HG02623 (cell line): Measurements from ENCODE around the gene ACTL7B.
"Not testable (repeated sequence)": the region's sequence is repeated elsewhere in the genome, so short reads cannot be mapped to it uniquely, and the experiment has no call there.

Source experiments
- ATAC-seq: cut with Tn5 transposase; IDR thresholded peaks from one replicate; pipeline ENCODE4 v1.9.1; 2021; ENCODE audit warnings: moderate library complexity; ENCODE audit not compliant: unreplicated experiment

Gene ACTL7B

GRCh38 chr9:108845947-108846346, 9.8 kb downstream of the ACTL7B start:
- no peak for ATAC-seq

- no peak for ATAC-seq
Measured at GRCh38 chr9:108845507-108845906, 10.3 kb downstream of the ACTL7B start.

GRCh38 chr9:108844856-108845255, 10.9 kb downstream of the ACTL7B start:
- no peak for ATAC-seq

- no peak for ATAC-seq
Measured at GRCh38 chr9:108844391-108844790, 11.4 kb downstream of the ACTL7B start.

- ATAC-seq, result no peak
Measured at GRCh38 chr9:108842610-108843295, 13.0 kb downstream of the ACTL7B start.

GRCh38 chr9:108839561-108839960, 16.2 kb downstream of the ACTL7B start:
- ATAC-seq, result not testable (repeated sequence)

GRCh38 chr9:108838017-108838416, 17.8 kb downstream of the ACTL7B start:
- ATAC-seq, result no peak

- ATAC-seq, result no peak
Measured at GRCh38 chr9:108837530-108837929, 18.3 kb downstream of the ACTL7B start.

GRCh38 chr9:108836781-108837180, 19.0 kb downstream of the ACTL7B start:
- ATAC-seq, result no peak

- ATAC-seq, result no peak
Measured at GRCh38 chr9:108836319-108836718, 19.5 kb downstream of the ACTL7B start.

GRCh38 chr9:108835831-108836230, 20.0 kb downstream of the ACTL7B start:
- ATAC-seq, result no peak

GRCh38 chr9:108834959-108835665, 20.7 kb downstream of the ACTL7B start:
- ATAC-seq, result no peak

GRCh38 chr9:108832179-108832500, 23.6 kb downstream of the ACTL7B start:
- ATAC-seq, result no peak

GRCh38 chr9:108831496-108832178, 24.1 kb downstream of the ACTL7B start:
- ATAC-seq, result no peak

GRCh38 chr9:108830272-108830671, 25.5 kb downstream of the ACTL7B start:
- no peak for ATAC-seq

- ATAC-seq, result no peak
Measured at GRCh38 chr9:108823829-108824228, 32.0 kb downstream of the ACTL7B start.

- no peak for ATAC-seq
Measured at GRCh38 chr9:108816037-108816436, 39.7 kb downstream of the ACTL7B start.

- ATAC-seq, result no peak
Measured at GRCh38 chr9:108815156-108815555, 40.6 kb downstream of the ACTL7B start.

- no peak for ATAC-seq
Measured at GRCh38 chr9:108813951-108814601, 41.7 kb downstream of the ACTL7B start.

- no peak for ATAC-seq
Measured at GRCh38 chr9:108812396-108813025, 43.3 kb downstream of the ACTL7B start.

GRCh38 chr9:108811944-108812343, 43.8 kb downstream of the ACTL7B start:
- no peak for ATAC-seq
